HCT116 (cell line): ENCODE data around the gene AIF1L. TPM values are rescaled to one million over a fixed set of nuclear protein-coding genes. Genes with fewer than 3 reads are reported as not detected.

Source experiments
- ATAC-seq: fragments of 200-7000 bp; cut with Tn5 transposase; 2 replicates; pipeline ENCODE4 v1.9.1; 2020; ENCODE audit warnings: mild to moderate bottlenecking, moderate library complexity
- BruUV-seq: library from RNA; stranded (reverse); fragments of 400-500 nt; replicated peaks from 2 replicates; lab custom pipeline; 2021; lab: Mats Ljungman, UMichigan
- CTCF ChIA-PET: fragments of 300-600 bp; sonication (Branson Sonifier 250); formaldehyde crosslinking; loops from one replicate; lab custom pipeline; 2021; ENCODE audit warnings: antibody characterized with exemption; lab: Charles Lee
- POLR2A ChIA-PET: fragments of 300-600, 350-600 bp; sonication (Branson Sonifier 250); formaldehyde crosslinking; loops from one replicate; lab custom pipeline; 2021; ENCODE audit warnings: antibody characterized with exemption; lab: Charles Lee
- RAD21 ChIA-PET, 2 experiments: fragments of 300-600 bp; sonication (Branson Sonifier 250); formaldehyde crosslinking; loops; one replicate each; lab custom pipeline; 2023; ENCODE audit warnings: low total read pairs in 2 of 2; ENCODE audit not compliant: uncharacterized antibody in 2 of 2, unreplicated experiment in 2 of 2, low non-redundant PET in 1 of 2; lab: Charles Lee
- DNase-seq: peaks from one replicate; pipeline ENCODE4 v3.0.0-alpha.2; 2010; ENCODE audit warnings: low read depth, low spot score
- H2AFZ ChIP-seq: fragments of 200-600 bp; shearing (Covaris generic), sonication (generic); 2 replicates; pipeline ENCODE4 v1.6.1; 2017; ENCODE audit warnings: low read depth, mixed run types, mixed read lengths, antibody characterized with exemption, low read length; ENCODE audit not compliant: poor library complexity, severe bottlenecking
- H3K27ac ChIP-seq: 2 replicates; pipeline ENCODE4 v1.5.1; 2012; ENCODE audit warnings: low read depth, low read length
- H3K27me3 ChIP-seq: fragments of 200-600 bp; sonication (generic); 2 replicates; pipeline ENCODE4 v1.6.1; 2016; ENCODE audit warnings: mixed run types, low read length, mixed read lengths; ENCODE audit not compliant: insufficient read depth
- H3K36me3 ChIP-seq, 2 experiments: fragments of 200-500 bp in 1 of 2; fragments of 200-600 bp in 1 of 2; sonication (Bioruptor generic) in 1 of 2; sonication (generic) in 1 of 2; 2 replicates each; pipeline versions ENCODE4 v1.5.1 to v1.6.1; 2014 to 2016; ENCODE audit warnings: low read length in 2 of 2, inconsistent platforms in 1 of 2, mixed read lengths in 1 of 2, mixed run types in 1 of 2; ENCODE audit not compliant: insufficient read depth in 2 of 2, control insufficient read depth in 1 of 2
- H3K4me1 ChIP-seq, 2 experiments: fragments of 200-600 bp in 1 of 2; sonication (generic) in 1 of 2; 2 replicates each; pipeline versions ENCODE4 v1.5.1 to v1.6.1; 2012 to 2017; ENCODE audit warnings: low read length in 2 of 2, inconsistent platforms in 1 of 2, mild to moderate bottlenecking in 1 of 2, mixed read lengths in 1 of 2, mixed run types in 1 of 2, moderate library complexity in 1 of 2; ENCODE audit not compliant: insufficient read depth in 2 of 2, control insufficient read depth in 1 of 2
- H3K4me2 ChIP-seq: fragments of 200-600 bp; sonication (generic); 2 replicates; pipeline ENCODE4 v1.6.1; 2017; ENCODE audit warnings: mixed run types, low read length, mixed read lengths
- H3K4me3 ChIP-seq, 2 experiments: fragments of 200-600 bp in 1 of 2; sonication (generic) in 1 of 2; replicated peaks in 1 of 2; 2 replicates each; pipeline ENCODE4 v1.5.1; 2011 to 2016; ENCODE audit warnings: low read length in 2 of 2, control low read depth in 1 of 2, low read depth in 1 of 2, mild to moderate bottlenecking in 1 of 2, mixed read lengths in 1 of 2, mixed run types in 1 of 2
- H3K79me2 ChIP-seq: fragments of 200-600 bp; sonication (generic); 2 replicates; pipeline ENCODE4 v1.6.1; 2017; ENCODE audit warnings: mild to moderate bottlenecking, mixed run types, low read length, moderate library complexity, mixed read lengths; ENCODE audit not compliant: insufficient read depth
- H3K9ac ChIP-seq: fragments of 200-600 bp; sonication (generic); 2 replicates; pipeline ENCODE4 v1.6.1; 2016; ENCODE audit warnings: low read length, mixed read lengths
- H3K9me2 ChIP-seq: fragments of 200-600 bp; sonication (generic), shearing (Covaris generic); 2 replicates; pipeline ENCODE4 v1.6.1; 2017; ENCODE audit warnings: mixed run types, mild to moderate bottlenecking, moderate library complexity; ENCODE audit not compliant: insufficient read depth
- H3K9me3 ChIP-seq, 2 experiments: fragments of 200-500 bp in 1 of 2; fragments of 200-600 bp in 1 of 2; sonication (Bioruptor generic) in 1 of 2; sonication (generic) in 1 of 2; 2 replicates each; pipeline ENCODE4 v1.6.1; 2014 to 2017; ENCODE audit warnings: low read length in 2 of 2, mixed read lengths in 2 of 2, inconsistent platforms in 1 of 2, low read depth in 1 of 2, mild to moderate bottlenecking in 1 of 2, mixed run types in 1 of 2, moderate library complexity in 1 of 2; ENCODE audit not compliant: control insufficient read depth in 1 of 2, insufficient read depth in 1 of 2
- H4K20me1 ChIP-seq: fragments of 200-600 bp; sonication (generic), shearing (Covaris generic); 2 replicates; pipeline ENCODE4 v1.6.1; 2017; ENCODE audit warnings: mixed run types, mild to moderate bottlenecking, moderate library complexity; ENCODE audit not compliant: insufficient read depth
- CEBPB ChIP-seq: IDR thresholded peaks from 2 replicates; pipeline ENCODE4 v1.6.1; 2012; ENCODE audit warnings: low read depth
- EGR1 ChIP-seq: IDR thresholded peaks from 2 replicates; pipeline ENCODE4 v1.6.1; 2012; ENCODE audit warnings: low read depth
- ELF1 ChIP-seq: IDR thresholded peaks from 2 replicates; pipeline ENCODE4 v1.6.1; 2012; ENCODE audit warnings: low read depth, borderline replicate concordance
- EZH2phosphoT487 ChIP-seq: fragments of 200-600 bp; IDR thresholded peaks from 2 replicates; pipeline ENCODE4 v1.6.1; 2018; ENCODE audit warnings: antibody characterized with exemption, borderline replicate concordance
- JUND ChIP-seq: IDR thresholded peaks from 2 replicates; pipeline ENCODE4 v1.6.1; 2012
- POLR2A ChIP-seq: IDR thresholded peaks from 2 replicates; pipeline ENCODE4 v1.7.0; 2011; ENCODE audit warnings: borderline replicate concordance; ENCODE audit not compliant: insufficient read depth, insufficient read length; ENCODE audit errors: extremely low read depth
- POLR2AphosphoS5 ChIP-seq: IDR thresholded peaks from 2 replicates; pipeline ENCODE4 v1.6.1; 2011; ENCODE audit warnings: mild to moderate bottlenecking, low read depth, low read length, moderate library complexity
- SIN3A ChIP-seq: IDR thresholded peaks from 2 replicates; pipeline ENCODE4 v1.6.1; 2012; ENCODE audit warnings: low read depth
- SP1 ChIP-seq: IDR thresholded peaks from 2 replicates; pipeline ENCODE4 v1.6.1; 2012; ENCODE audit warnings: low read depth
- SRF ChIP-seq: IDR thresholded peaks from 2 replicates; pipeline ENCODE4 v1.6.1; 2012; ENCODE audit warnings: low read depth
- TCF7L2 ChIP-seq: IDR thresholded peaks from 2 replicates; pipeline ENCODE4 v1.7.0; 2011; ENCODE audit warnings: borderline replicate concordance, inconsistent platforms; ENCODE audit not compliant: insufficient read depth, insufficient read length; ENCODE audit errors: extremely low read depth
- YY1 ChIP-seq: IDR thresholded peaks from 2 replicates; pipeline ENCODE4 v1.6.1; 2011; ENCODE audit warnings: low read length, low read depth, moderate library complexity, mild to moderate bottlenecking; ENCODE audit not compliant: insufficient replicate concordance; ENCODE audit errors: extremely low read depth
- ZFX ChIP-seq: fragments of 450-650 bp; IDR thresholded peaks from 2 replicates; pipeline ENCODE4 v1.6.1; 2017
- ZNF274 ChIP-seq: fragments of 200-500 bp; sonication (Bioruptor generic); IDR thresholded peaks from 2 replicates; pipeline ENCODE4 v1.6.1; 2014; ENCODE audit warnings: mild to moderate bottlenecking, low read depth, low read length, inconsistent platforms
- intact Hi-C: fragments of 100-400 bp; cut with micrococcal nuclease; formaldehyde crosslinking; loops from 2 replicates; pipeline ENCODE4 v1.10.0; 2022
- total RNA-seq: library from RNA; stranded (reverse); gene quantifications from one replicate; pipeline ENCODE4 v1.2.1, GENCODE V29; 2021; ENCODE audit not compliant: unreplicated experiment
- TF ChIP-seq, protein P1 (sequence below): IDR thresholded peaks from 2 replicates; pipeline ENCODE4 v1.6.1; 2011; ENCODE audit warnings: mild to moderate bottlenecking, low read length, moderate library complexity; ENCODE audit not compliant: insufficient replicate concordance; ENCODE audit errors: extremely low read depth
- TF ChIP-seq, protein P2 (sequence below): IDR thresholded peaks from 2 replicates; pipeline ENCODE4 v1.6.1; 2012
- TF ChIP-seq, protein P3 (sequence below): IDR thresholded peaks from 2 replicates; pipeline ENCODE4 v1.6.1; 2012
- TF ChIP-seq, protein P4 (sequence below), 3 experiments: fragments of 200-600 bp in 1 of 3; sonication (generic) in 1 of 3; IDR thresholded peaks in 2 of 3; conservative IDR thresholded peaks in 1 of 3; 2 replicates each; pipeline ENCODE4 v1.5.1; 2012 to 2017; ENCODE audit warnings: low read depth in 2 of 3, low read length in 2 of 3, antibody characterized with exemption in 1 of 3, borderline replicate concordance in 1 of 3, control low read depth in 1 of 3, mild to moderate bottlenecking in 1 of 3, mixed read lengths in 1 of 3, mixed run types in 1 of 3, moderate library complexity in 1 of 3; ENCODE audit not compliant: insufficient read depth in 1 of 3

Gene AIF1L
- total RNA-seq, 1 experiment from 2014 or later: 34.0 TPM

DNA sequence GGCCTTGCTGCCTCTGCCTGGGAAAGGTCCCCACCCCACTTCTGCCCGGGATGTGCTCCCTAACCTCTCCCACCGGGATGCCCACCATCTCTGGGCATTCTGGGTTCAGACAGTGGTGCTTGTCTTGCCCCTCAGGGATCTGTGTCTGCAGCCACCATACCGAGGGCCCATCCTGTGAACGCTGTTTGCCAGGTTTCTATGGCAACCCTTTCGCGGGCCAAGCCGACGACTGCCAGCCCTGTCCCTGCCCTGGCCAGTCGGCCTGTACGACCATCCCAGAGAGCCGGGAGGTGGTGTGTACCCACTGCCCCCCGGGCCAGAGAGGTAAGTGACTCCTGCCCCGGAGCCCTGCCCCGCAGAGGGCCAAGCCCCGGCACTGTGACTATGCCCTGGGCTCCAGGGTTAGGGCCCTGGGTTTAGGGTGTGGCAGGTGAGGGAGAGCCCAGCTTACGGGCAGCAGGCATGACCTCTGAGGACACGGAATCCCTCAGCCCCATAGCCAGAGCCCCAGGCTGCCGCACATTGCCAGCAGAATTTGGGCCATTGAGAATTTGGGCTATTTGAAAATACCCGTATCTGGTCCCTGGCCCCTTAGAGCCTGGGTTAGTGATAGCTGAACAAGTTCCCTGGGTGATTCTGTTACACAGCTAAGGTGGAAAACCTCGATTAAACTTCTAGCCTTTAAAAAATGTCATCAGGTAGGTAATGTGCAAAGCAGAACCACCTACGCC is 35.3 kb upstream of the AIF1L start (continued):
- TF ChIP-seq, protein P1, sequence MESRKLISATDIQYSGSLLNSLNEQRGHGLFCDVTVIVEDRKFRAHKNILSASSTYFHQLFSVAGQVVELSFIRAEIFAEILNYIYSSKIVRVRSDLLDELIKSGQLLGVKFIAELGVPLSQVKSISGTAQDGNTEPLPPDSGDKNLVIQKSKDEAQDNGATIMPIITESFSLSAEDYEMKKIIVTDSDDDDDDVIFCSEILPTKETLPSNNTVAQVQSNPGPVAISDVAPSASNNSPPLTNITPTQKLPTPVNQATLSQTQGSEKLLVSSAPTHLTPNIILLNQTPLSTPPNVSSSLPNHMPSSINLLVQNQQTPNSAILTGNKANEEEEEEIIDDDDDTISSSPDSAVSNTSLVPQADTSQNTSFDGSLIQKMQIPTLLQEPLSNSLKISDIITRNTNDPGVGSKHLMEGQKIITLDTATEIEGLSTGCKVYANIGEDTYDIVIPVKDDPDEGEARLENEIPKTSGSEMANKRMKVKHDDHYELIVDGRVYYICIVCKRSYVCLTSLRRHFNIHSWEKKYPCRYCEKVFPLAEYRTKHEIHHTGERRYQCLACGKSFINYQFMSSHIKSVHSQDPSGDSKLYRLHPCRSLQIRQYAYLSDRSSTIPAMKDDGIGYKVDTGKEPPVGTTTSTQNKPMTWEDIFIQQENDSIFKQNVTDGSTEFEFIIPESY: no peak
- TF ChIP-seq ELF1: no peak
- no peak for TF ChIP-seq ZNF274

DNA sequence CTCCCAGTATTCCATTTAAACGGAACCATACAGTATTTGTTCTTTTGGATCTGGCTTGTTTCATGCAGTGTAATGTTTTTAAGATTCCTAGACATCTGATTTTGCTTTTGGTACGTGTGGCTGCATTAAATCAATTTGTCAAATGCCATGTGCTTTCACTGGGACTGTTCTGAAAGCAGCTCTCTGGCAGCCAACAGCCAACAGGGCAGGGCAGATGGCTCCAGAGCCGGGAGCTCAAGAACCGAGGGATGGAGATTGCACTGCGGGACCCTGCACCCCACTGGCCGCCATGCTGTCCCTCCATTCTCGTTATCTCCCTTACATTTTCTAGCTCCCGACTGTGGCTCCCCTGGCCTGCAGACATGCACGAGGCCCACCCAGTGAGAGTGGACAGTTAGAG is 33.4 kb upstream of the AIF1L start:
- no peaks in the 10 kb centered on the region for H4K20me1 ChIP-seq
- no peaks in the 10 kb centered on the region for H3K9me2 ChIP-seq
- intact Hi-C loops: no loop called here
- CTCF ChIA-PET: interaction anchor here (1.1 kb wide), 1 partner anchor 16 kb away, joined by 4 read pairs; no protein-coding TSS in a partner anchor
- no TSS peak for BruUV-seq
- no peak for TF ChIP-seq POLR2A
- TF ChIP-seq EGR1: no peak
- TF ChIP-seq, protein P2, sequence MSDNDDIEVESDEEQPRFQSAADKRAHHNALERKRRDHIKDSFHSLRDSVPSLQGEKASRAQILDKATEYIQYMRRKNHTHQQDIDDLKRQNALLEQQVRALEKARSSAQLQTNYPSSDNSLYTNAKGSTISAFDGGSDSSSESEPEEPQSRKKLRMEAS: no peak
- TF ChIP-seq EZH2phosphoT487: no peak
- no peak for TF ChIP-seq POLR2AphosphoS5
- no peak for TF ChIP-seq SP1
- TF ChIP-seq, protein P1: no peak
- no peak for TF ChIP-seq CEBPB
- TF ChIP-seq YY1: no peak
- TF ChIP-seq TCF7L2: no peak
- no peak for TF ChIP-seq ZNF274
- TF ChIP-seq SRF: no peak
- no peak for TF ChIP-seq ELF1
- TF ChIP-seq JUND: no peak
- no peak for TF ChIP-seq SIN3A
- TF ChIP-seq, protein P3, sequence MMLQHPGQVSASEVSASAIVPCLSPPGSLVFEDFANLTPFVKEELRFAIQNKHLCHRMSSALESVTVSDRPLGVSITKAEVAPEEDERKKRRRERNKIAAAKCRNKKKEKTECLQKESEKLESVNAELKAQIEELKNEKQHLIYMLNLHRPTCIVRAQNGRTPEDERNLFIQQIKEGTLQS: no peak
- no peak for TF ChIP-seq ZFX
- TF ChIP-seq, protein P4, sequence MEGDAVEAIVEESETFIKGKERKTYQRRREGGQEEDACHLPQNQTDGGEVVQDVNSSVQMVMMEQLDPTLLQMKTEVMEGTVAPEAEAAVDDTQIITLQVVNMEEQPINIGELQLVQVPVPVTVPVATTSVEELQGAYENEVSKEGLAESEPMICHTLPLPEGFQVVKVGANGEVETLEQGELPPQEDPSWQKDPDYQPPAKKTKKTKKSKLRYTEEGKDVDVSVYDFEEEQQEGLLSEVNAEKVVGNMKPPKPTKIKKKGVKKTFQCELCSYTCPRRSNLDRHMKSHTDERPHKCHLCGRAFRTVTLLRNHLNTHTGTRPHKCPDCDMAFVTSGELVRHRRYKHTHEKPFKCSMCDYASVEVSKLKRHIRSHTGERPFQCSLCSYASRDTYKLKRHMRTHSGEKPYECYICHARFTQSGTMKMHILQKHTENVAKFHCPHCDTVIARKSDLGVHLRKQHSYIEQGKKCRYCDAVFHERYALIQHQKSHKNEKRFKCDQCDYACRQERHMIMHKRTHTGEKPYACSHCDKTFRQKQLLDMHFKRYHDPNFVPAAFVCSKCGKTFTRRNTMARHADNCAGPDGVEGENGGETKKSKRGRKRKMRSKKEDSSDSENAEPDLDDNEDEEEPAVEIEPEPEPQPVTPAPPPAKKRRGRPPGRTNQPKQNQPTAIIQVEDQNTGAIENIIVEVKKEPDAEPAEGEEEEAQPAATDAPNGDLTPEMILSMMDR (IDR thresholded peaks at IDR 0.05 in 2 of 3, conservative IDR thresholded peaks at IDR 0.05 in 1 of 3; ENCODE audit: borderline replicate concordance in 1 of 3, insufficient read depth in 1 of 3, low read depth in 2 of 3, low read length in 2 of 3): no peak
- no peak overlapping the region for H3K27ac ChIP-seq
- no peaks in the 10 kb centered on the region for H3K4me1 ChIP-seq
- H2AFZ ChIP-seq: no peak overlapping the region
- H3K9me3 ChIP-seq: no peaks in the 10 kb centered on the region
- H3K4me3 ChIP-seq: no peak overlapping the region
- DNase-seq: no peak
- POLR2A ChIA-PET: no interaction called here
- no peak overlapping the region for H3K9ac ChIP-seq
- H3K79me2 ChIP-seq: no peaks in the 10 kb centered on the region
- H3K27me3 ChIP-seq: no peaks in the 10 kb centered on the region
- H3K36me3 ChIP-seq: no peaks in the 10 kb centered on the region
- RAD21 ChIA-PET: no interaction called here
- ATAC-seq: no peak
- H3K4me2 ChIP-seq: no peak overlapping the region
